GM21515 (cell line): ENCODE data around the gene DCAF17.
"Not testable (repeated sequence)": the region's sequence is repeated elsewhere in the genome, so short reads cannot be mapped to it uniquely, and the experiment has no call there.

Experiments
- ATAC-seq: cut with Tn5 transposase; IDR thresholded peaks from one replicate; pipeline ENCODE4 v1.9.1; 2021; ENCODE audit not compliant: unreplicated experiment

Gene DCAF17

DNA sequence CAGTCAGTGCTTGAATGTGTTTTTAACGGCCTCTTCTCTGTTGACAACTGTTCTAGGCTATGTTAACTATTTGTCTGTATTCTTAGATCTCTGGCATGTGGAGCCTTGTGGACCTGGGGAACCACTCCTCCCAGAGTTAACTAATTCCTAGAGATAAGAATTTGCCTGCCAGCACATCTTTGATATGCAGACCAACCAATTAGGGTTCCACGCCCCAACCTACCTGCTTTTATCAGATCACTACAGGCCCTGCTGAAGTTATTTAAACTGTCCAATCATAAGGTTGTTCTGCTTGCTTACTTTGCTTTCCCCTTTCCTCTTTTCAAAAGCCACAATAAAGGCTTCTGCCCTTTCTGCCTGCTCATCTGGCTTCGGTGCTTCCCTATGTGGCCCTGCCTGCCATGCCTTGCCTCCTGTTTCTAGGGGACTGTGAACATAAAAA, 79.7 kb downstream of the DCAF17 start:
- ATAC-seq, result no peak

DNA sequence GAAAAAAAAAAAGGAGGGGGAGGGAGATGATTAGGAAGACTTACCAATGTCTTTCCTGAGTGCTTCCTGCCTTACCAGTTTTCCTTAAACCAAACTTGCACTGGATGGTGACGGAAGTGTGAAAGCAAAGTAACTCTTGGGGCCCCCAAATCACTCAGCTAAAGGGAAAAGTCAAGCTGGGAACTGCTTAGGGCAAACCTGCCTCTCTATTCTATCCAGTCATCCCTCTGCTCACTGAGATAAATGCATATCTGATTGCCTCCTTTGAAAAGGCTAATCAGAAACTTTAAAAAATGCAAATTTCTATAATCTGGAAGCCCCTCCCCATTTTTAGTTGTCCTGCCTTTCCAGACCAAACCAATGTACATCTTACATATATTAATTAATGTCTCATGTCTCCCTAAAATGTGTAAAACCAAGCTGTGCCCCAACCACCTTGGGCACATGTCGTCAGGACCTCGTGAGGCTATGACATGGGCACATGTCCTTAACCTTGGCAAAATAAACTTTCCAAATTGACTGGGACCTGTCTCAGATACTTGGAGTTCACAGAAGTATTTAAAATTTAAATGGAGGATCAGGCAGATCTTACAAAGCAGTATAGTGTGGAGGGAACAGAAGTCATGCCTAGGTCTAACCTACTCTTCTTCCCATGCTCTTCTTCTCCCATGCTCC, 81.0 kb downstream of the DCAF17 start:
- ATAC-seq, result no peak

DNA sequence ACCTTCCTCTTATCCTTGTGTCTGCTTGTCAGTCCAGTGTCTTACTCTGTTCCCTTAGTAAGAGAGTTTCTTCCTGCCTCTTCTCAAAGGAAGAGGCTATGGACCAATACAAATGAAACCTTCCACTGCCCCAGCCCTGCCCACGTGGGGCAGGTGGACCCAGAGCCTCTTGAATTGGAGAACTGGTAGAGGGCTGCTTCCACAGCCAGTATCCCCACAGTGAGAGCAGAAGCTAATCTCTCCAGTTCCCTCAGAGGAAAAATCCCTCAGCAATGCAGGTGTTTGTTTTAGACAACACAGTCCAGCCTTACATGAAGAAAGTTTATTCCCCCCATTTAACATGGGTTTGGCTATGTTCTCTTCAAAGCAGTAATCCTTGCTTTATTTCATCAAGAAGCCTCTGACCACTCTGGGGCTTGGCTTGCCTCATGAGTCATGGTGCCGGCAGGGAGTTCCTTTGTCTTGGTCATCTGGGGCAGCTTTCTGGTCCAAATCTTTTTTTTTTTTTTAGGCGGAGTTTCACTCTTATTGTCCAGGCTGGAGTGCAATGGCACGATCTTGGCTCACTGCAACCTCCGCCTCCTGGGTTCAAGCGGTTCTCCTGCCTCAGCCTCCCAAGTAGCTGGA, 81.8 kb downstream of the DCAF17 start:
- ATAC-seq, result no peak

DNA sequence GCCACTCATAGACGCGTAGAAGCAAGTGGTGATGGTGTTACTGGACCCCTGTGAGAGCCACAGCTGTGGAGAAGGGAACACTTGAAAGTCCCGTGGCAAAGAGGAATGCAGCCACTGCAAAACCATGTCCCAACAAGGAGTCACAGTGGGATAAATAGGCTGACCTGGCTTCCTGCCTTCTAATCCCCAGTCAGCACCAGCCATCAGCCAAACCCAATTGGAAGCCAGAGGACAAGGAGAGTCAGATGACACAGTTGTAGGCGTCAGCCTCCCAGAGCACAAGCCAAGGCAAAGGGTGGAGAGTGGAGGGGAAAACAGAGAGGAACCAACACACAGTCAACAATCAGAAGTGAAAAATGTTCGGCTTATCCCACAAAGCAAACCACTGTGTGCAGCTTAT, 82.8 kb downstream of the DCAF17 start:
- ATAC-seq, result no peak

GRCh38 chr2:171520471-171520870, 86.4 kb downstream of the DCAF17 start:
- no peak for ATAC-seq

- ATAC-seq, result no peak
These were observed 87.5 kb downstream of the DCAF17 start for GRCh38 chr2:171521361-171522051.

DNA sequence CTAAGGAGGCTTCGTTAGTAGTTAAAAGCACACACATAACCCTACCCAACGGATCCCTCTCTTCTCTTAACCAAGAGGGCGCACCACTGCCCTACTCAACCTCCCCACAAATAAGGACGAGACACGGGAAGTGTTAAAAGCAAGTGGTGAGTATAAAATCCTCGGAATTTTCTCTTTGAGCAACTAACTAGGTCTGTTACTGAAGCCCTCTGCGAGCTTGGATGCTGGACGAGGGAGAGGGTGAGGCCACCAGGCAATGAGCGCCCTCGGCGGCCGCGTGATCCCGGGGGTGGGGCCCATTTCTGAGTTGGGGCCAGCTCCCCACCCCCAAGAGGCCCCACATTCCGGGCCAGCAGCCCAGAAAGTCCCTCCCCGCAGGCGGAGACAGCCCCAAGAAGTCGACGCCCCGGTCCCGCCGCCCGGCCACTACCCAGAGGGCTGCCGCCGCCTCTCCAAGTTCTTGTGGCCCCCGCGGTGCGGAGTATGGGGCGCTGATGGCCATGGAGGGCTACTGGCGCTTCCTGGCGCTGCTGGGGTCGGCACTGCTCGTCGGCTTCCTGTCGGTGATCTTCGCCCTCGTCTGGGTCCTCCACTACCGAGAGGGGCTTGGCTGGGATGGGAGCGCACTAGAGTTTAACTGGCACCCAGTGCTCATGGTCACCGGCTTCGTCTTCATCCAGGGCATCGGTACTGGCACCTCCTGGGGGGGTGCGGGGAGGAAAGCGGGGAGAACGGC, 88.2 kb downstream of the DCAF17 start, which contains the start of gene CYBRD1:
Gene CYBRD1 (plus strand): TSS at position 423 of the 736 bp plus-strand sequence. CDS start 72 bp downstream, at position 495.
- ATAC-seq, result peak; percentile 38

DNA sequence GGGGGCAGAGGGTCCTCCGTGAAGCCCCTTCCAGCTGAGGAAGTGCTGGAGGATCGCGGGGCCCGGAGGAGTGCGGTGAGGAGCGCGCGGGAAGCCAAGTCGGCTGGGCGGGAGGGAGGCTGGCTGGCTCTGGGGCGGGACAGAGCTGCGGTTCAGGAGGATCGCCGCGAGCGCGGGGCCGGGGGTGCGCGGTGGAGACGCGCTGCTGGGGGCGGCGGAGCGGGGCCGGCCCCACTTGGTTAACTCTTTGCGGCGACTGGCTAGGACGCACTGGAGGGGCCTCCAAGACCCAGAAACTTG, 88.7 kb downstream of the DCAF17 start:
- ATAC-seq, result peak; percentile 20

- peak; percentile 33 for ATAC-seq
These were observed 89.3 kb downstream of the DCAF17 start for GRCh38 chr2:171523088-171524017.

GRCh38 chr2:171524018-171524401, 90.0 kb downstream of the DCAF17 start:
- no peak for ATAC-seq

GRCh38 chr2:171529914-171530313, 95.9 kb downstream of the DCAF17 start:
- ATAC-seq, result no peak

DNA sequence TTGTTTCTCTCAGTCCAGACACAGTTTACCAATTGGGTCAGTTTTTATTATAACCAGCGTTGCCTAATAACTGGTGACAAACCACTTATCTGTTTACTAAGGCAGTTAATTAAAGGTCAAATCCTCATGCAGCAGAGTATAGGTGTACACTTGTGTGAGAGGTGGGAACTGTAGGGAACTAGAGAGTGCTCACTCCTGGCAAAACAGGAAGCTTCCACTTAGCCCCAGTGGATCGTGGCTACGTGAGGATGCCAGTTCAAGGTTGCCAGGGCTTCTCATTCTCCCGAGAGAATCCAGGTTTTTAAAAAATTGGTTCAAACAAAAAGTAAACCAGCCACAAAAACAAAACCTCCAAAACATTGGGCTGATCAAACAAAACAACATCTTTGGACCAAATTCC, 96.4 kb downstream of the DCAF17 start:
- ATAC-seq, result no peak

DNA sequence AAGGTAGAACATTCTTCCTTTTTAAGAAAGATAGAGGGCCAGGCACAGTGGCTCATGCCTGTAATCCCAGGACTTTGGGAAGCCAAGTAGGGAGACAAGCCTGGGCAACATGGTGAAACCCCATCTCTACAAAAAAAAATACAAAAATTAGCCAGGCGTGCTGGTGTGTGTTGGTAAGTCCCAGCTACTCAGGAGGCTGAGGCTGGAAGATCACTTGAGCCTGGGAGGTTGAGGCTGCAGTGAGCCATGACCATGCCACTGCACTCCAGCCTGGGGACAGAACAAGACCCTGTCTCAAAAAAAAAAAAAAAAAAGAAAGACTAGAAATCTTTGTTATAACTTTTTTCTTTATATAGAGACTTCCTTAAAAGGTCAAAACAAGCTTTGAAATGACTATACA, 96.8 kb downstream of the DCAF17 start:
- ATAC-seq, result not testable (repeated sequence)

- ATAC-seq, result no peak
These were observed 97.3 kb downstream of the DCAF17 start for GRCh38 chr2:171531291-171531690.

GRCh38 chr2:171531836-171532450, 97.9 kb downstream of the DCAF17 start:
- no peak for ATAC-seq

- ATAC-seq, result no peak
These were observed 99.3 kb downstream of the DCAF17 start for GRCh38 chr2:171533331-171533730.
